ENCODE data around the gene TDP1. TPM values are rescaled to one million over a fixed set of nuclear protein-coding genes. Genes with fewer than 3 reads are reported as not detected.

TDP1 gene
- total and polyA plus RNA-seq, 4 donors, result 2.1 to 23.6 (median 8.5) TPM

DNA sequence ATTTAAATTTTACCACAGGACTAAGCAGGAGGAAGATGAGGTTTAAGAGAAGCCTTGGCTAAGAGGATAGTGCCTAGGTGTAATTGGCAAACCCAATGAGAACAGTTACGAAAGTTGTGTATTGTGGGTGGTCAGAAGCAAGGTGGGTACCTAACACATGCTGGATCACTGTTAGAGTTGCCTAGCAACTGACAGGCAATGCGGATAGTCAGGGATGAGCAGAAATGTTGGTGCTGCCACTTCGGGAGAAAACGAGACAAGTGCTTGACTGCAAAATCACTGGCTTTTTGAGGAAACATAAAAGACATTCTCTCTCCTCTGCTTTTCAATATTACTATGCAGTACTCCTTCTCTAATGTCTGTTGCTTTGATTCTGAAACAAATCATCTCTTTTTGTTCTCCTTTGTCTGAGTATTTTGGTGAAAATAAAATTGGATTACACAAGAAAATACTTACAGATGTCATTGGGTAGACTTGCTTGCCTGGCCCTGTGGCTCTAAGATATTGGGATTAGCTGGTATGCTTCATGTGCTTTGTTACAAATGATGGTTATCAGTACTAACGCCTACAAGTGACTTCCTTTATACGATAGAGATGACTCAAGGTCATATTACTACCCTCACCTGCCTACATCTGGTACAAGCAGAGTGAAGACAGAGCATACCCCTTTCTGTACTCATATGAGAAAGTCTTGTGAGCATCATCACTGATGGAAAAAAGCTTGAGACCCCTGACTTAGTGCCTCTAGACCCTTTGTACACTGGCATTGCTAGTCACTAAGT, 48.0 kb downstream of the TDP1 start:
- TF ChIP-seq, protein P1, sequence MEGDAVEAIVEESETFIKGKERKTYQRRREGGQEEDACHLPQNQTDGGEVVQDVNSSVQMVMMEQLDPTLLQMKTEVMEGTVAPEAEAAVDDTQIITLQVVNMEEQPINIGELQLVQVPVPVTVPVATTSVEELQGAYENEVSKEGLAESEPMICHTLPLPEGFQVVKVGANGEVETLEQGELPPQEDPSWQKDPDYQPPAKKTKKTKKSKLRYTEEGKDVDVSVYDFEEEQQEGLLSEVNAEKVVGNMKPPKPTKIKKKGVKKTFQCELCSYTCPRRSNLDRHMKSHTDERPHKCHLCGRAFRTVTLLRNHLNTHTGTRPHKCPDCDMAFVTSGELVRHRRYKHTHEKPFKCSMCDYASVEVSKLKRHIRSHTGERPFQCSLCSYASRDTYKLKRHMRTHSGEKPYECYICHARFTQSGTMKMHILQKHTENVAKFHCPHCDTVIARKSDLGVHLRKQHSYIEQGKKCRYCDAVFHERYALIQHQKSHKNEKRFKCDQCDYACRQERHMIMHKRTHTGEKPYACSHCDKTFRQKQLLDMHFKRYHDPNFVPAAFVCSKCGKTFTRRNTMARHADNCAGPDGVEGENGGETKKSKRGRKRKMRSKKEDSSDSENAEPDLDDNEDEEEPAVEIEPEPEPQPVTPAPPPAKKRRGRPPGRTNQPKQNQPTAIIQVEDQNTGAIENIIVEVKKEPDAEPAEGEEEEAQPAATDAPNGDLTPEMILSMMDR (IDR thresholded peaks at IDR 0.05; ENCODE audit: control extremely low read depth, extremely low read depth), result no peak
- Histone ChIP-seq H3K4me3 (no peak overlapping the region), H3K4me1 (ENCODE audit: control insufficient read depth in 5 of 5, insufficient read depth in 5 of 5, low read length in 5 of 5) (no peaks in the 10 kb centered on the region), H3K36me3 (ENCODE audit: control insufficient read depth in 4 of 4, insufficient read depth in 4 of 4, low read length in 4 of 4) (peaks cover 0 to 10% (median 0%) of the 10 kb centered on the region in 4 donors), H3K27me3 (ENCODE audit: control insufficient read depth in 3 of 3, insufficient read depth in 3 of 3, low read length in 2 of 3) (no peaks in the 10 kb centered on the region), H3K9ac (ENCODE audit: insufficient read depth in 1 of 2, low read length in 2 of 2) (no peak overlapping the region), H3K27ac (ENCODE audit: low read depth in 1 of 2, low read length in 1 of 2) (no peak overlapping the region), H3K9me3 (ENCODE audit: control insufficient read depth in 4 of 4, insufficient read depth in 3 of 4, low read length in 3 of 4) (no peaks in the 10 kb centered on the region)
- DNase-seq (no peak), ATAC-seq (ENCODE audit: insufficient read depth, low FRiP score) (no peak)
- WGBS, 2 donors, result 89% methylated on average over 6 of the region's 6 CpGs

DNA sequence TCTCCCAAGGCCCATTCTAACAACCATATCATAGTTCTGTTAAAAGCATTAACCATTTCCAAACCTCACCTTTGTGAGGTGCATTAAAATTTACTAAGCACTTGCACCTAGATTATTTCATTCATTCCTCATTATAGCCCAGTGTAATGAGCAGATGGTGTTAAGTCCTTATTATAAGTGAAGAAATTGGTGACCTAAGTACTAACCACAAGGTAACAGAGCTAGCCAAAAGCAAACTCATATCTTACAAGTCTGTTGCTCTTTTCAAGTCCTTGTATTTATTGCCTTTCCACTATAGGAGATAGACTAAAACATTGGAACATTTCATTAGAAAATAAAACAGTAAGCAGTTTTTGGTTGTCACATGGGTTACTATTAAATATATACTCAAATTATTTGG, 49.7 kb downstream of the TDP1 start:
- TF ChIP-seq, protein P1 (IDR thresholded peaks at IDR 0.05; ENCODE audit: control extremely low read depth, extremely low read depth), result no peak
- peaks cover 0 to 9% (median 2%) of the 10 kb centered on the region in 4 donors for H3K36me3 ChIP-seq (ENCODE audit: control insufficient read depth in 4 of 4, insufficient read depth in 4 of 4, low read length in 4 of 4)
- no peak for ATAC-seq (ENCODE audit: insufficient read depth, low FRiP score)

DNA sequence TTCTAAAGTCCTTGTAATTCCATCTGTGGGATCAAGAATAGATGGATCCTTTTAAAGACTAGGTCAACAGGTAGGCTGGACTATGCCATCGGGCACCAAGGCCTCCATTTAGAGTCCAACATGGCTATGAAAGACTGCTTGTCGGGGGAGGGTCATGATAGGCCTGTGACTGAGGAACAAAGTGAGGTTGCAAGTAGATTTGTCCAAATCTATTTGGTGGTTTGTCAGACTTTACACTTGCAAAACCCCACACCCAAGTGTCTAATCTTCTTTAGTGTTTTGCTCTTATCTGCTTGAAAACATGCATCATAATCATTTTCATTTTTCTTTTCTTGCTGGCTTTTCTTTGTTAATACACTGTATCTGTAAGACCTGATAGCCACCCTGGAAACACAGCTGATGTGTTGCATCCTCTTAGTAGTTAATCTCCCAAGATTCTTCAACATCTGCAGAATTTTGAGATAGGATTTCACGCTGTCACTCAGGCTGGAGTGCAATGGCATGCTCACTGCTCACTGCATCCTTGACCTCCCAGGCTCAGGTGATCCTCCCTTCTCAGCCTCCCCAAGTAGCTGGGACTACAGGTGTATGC, 50.3 kb downstream of the TDP1 start:
- Histone ChIP-seq H3K4me1 (ENCODE audit: control insufficient read depth in 5 of 5, insufficient read depth in 5 of 5, low read length in 5 of 5) (no peaks in the 10 kb centered on the region), H3K9ac (ENCODE audit: insufficient read depth in 1 of 2, low read length in 2 of 2) (no peak overlapping the region), H3K9me3 (ENCODE audit: control insufficient read depth in 4 of 4, insufficient read depth in 3 of 4, low read length in 3 of 4) (no peaks in the 10 kb centered on the region), H3K27ac (ENCODE audit: low read depth in 1 of 2, low read length in 1 of 2) (no peak overlapping the region), H3K36me3 (ENCODE audit: control insufficient read depth in 4 of 4, insufficient read depth in 4 of 4, low read length in 4 of 4) (peaks cover 0 to 9% (median 3%) of the 10 kb centered on the region in 4 donors), H3K4me3 (no peak overlapping the region), H3K27me3 (ENCODE audit: control insufficient read depth in 3 of 3, insufficient read depth in 3 of 3, low read length in 2 of 3) (no peaks in the 10 kb centered on the region)
- ATAC-seq (ENCODE audit: insufficient read depth, low FRiP score) (no peak), DNase-seq (no peak)
- 96 to 97% methylated on average over 3 of the region's 3 CpGs for WGBS, 2 donors
- TF ChIP-seq, protein P1 (IDR thresholded peaks at IDR 0.05; ENCODE audit: control extremely low read depth, extremely low read depth), result no peak

More for the DNA sequence above, 49.7 kb downstream of the TDP1 start:
- Histone ChIP-seq H3K9ac (ENCODE audit: insufficient read depth in 1 of 2, low read length in 2 of 2) (no peak overlapping the region), H3K27ac (ENCODE audit: low read depth in 1 of 2, low read length in 1 of 2) (no peak overlapping the region), H3K4me1 (ENCODE audit: control insufficient read depth in 5 of 5, insufficient read depth in 5 of 5, low read length in 5 of 5) (no peaks in the 10 kb centered on the region), H3K27me3 (ENCODE audit: control insufficient read depth in 3 of 3, insufficient read depth in 3 of 3, low read length in 2 of 3) (no peaks in the 10 kb centered on the region), H3K4me3 (no peak overlapping the region), H3K9me3 (ENCODE audit: control insufficient read depth in 4 of 4, insufficient read depth in 3 of 4, low read length in 3 of 4) (no peaks in the 10 kb centered on the region)
- DNase-seq, result no peak

All from lung (tissue), 12 donors.